OCI-LY3 (cell line): Measurements from ENCODE around the gene SLC27A2.

Experiments used
- EZH2phosphoT487 ChIP-seq: fragments of 200-600 bp; shearing (Covaris generic); IDR thresholded peaks from 2 replicates; pipeline ENCODE4 v1.6.1; 2018; ENCODE audit warnings: antibody characterized with exemption, mixed run types, low read depth
- TF ChIP-seq, protein P1 (sequence below): fragments of 200-600, 300-600 bp; sonication (generic); IDR thresholded peaks from 2 replicates; pipeline ENCODE4 v1.5.1; 2014; ENCODE audit warnings: antibody characterized with exemption, low read length, low read depth

DNA sequence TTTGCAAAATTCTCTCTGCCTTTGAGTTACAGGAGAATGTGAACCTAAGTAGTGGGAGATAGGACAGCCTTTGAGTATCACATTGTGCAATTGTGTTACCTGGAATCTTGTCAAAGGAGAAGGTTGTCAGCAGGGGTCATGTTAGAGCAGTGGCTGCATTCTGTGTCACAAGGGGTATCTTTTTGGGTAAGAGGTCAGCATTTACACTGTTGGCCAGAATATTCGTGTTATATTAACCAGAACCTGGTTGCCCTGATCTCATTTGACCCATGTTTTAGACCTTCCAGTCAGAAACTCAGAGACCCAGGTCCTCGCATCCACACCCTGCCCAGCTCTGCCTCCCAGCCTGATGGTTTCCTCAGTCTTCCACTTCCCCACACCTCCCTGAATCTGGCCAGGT, 56.3 kb downstream of the SLC27A2 start:
- TF ChIP-seq, protein P1, sequence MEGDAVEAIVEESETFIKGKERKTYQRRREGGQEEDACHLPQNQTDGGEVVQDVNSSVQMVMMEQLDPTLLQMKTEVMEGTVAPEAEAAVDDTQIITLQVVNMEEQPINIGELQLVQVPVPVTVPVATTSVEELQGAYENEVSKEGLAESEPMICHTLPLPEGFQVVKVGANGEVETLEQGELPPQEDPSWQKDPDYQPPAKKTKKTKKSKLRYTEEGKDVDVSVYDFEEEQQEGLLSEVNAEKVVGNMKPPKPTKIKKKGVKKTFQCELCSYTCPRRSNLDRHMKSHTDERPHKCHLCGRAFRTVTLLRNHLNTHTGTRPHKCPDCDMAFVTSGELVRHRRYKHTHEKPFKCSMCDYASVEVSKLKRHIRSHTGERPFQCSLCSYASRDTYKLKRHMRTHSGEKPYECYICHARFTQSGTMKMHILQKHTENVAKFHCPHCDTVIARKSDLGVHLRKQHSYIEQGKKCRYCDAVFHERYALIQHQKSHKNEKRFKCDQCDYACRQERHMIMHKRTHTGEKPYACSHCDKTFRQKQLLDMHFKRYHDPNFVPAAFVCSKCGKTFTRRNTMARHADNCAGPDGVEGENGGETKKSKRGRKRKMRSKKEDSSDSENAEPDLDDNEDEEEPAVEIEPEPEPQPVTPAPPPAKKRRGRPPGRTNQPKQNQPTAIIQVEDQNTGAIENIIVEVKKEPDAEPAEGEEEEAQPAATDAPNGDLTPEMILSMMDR: no peak
- TF ChIP-seq EZH2phosphoT487: no peak
